Uterus (tissue), 4 donors: Measurements from ENCODE around the gene HIRIP3. TPM values are rescaled to one million over a fixed set of nuclear protein-coding genes. Genes with fewer than 3 reads are reported as not detected.

Source experiments
- DNase-seq, 2 donors: peaks; one replicate each; pipeline ENCODE4 v3.0.0-alpha.2; 2019 to 2020
- H3K27ac ChIP-seq, 2 donors: fragments of 200-600 bp; sonication (generic); 1 replicate in 1 of 2; 2 replicates in 1 of 2; pipeline ENCODE4 v1.5.1; 2016 to 2018
- H3K27me3 ChIP-seq, 2 donors: fragments of 200-600 bp; sonication (generic); one replicate each; pipeline ENCODE4 v1.5.1; 2018 to 2019; ENCODE audit warnings: control low read depth in 1 of 2
- H3K36me3 ChIP-seq, 2 donors: fragments of 200-600 bp; sonication (generic); one replicate each; pipeline ENCODE4 v1.5.1; 2019; ENCODE audit warnings: control low read depth in 1 of 2
- H3K4me1 ChIP-seq, 2 donors: fragments of 200-600 bp; sonication (generic); one replicate each; pipeline ENCODE4 v1.5.1; 2018 to 2019; ENCODE audit warnings: control low read depth in 1 of 2
- H3K4me3 ChIP-seq, 2 donors: fragments of 200-600 bp; sonication (generic); 1 replicate in 1 of 2; 2 replicates in 1 of 2; pipeline ENCODE4 v1.5.1; 2018 to 2019; ENCODE audit warnings: mild to moderate bottlenecking in 1 of 2
- H3K9me3 ChIP-seq, 2 donors: fragments of 200-600 bp; sonication (generic); one replicate each; pipeline ENCODE4 v1.5.1; 2019; ENCODE audit warnings: control low read depth in 1 of 2
- CTCF ChIP-seq, 4 experiments: fragments of 200-600 bp in 2 of 4; fragments of 450-650 bp in 2 of 4; sonication (generic) in 2 of 4; IDR thresholded peaks; one replicate each; pipeline ENCODE4 v1.5.1; 2016 to 2019; ENCODE audit warnings: antibody characterized with exemption in 4 of 4, mild to moderate bottlenecking in 2 of 4, moderate library complexity in 1 of 4
- POLR2A ChIP-seq, 2 donors: fragments of 450-650 bp; IDR thresholded peaks; one replicate each; pipeline ENCODE4 v1.6.1; 2016; ENCODE audit warnings: antibody characterized with exemption in 2 of 2, mild to moderate bottlenecking in 1 of 2, moderate library complexity in 1 of 2
- intact Hi-C: fragments of 100-400 bp; cut with DNase I; formaldehyde crosslinking; loops from one replicate; pipeline ENCODE4 v1.15.1; 2023; ENCODE audit warnings: low total_unique reads
- total RNA-seq, 4 donors: library from RNA; depleted of rRNA in 3 of 4; stranded (reverse); fragments of >200 nt in 3 of 4; gene quantifications; one replicate each; pipeline versions ENCODE4 v1.1.0 to v1.2.4, GENCODE V29; 2014 to 2023
- donor health status: DM: yes; HTN: yes; CAD: no.

HIRIP3 gene
- total RNA-seq, 4 donors from 2014 or later, result 3.8 to 20.4 (median 13.5) TPM

- TF ChIP-seq CTCF (IDR thresholded peaks at IDR 0.05) (no peak), POLR2A (IDR thresholded peaks at IDR 0.05) (no peak)
- no peaks in the 10 kb centered on the region for H3K9me3 ChIP-seq
- DNase-seq, result no peak
- H3K27me3 ChIP-seq, result no peaks in the 10 kb centered on the region
- intact Hi-C loops, result no loop called here
- H3K4me1 ChIP-seq, result peaks cover 0 to 8% of the 10 kb centered on the region in 2 donors
- H3K4me3 ChIP-seq, result no peak overlapping the region
- H3K36me3 ChIP-seq, result no peaks in the 10 kb centered on the region
- H3K27ac ChIP-seq, result no peak overlapping the region
These were observed 3.9 kb downstream of the HIRIP3 start for GRCh38 chr16:29991571-29991904.

GRCh38 chr16:29990883-29991570 is 4.4 kb downstream of the HIRIP3 start:
- H3K27ac ChIP-seq, result no peak overlapping the region
- H3K36me3 ChIP-seq, result no peaks in the 10 kb centered on the region
- intact Hi-C loops, result no loop called here
- no peaks in the 10 kb centered on the region for H3K27me3 ChIP-seq
- TF ChIP-seq POLR2A (IDR thresholded peaks at IDR 0.05), result no peak
- no peak overlapping the region for H3K4me3 ChIP-seq
- no peaks in the 10 kb centered on the region for H3K9me3 ChIP-seq
- no peak for DNase-seq
- H3K4me1 ChIP-seq, result peaks cover 0 to 8% of the 10 kb centered on the region in 2 donors

- H3K9me3 ChIP-seq, result no peaks in the 10 kb centered on the region
- H3K36me3 ChIP-seq, result no peaks in the 10 kb centered on the region
- H3K27me3 ChIP-seq, result no peaks in the 10 kb centered on the region
- DNase-seq, result no peak
- peaks cover 0 to 8% of the 10 kb centered on the region in 2 donors for H3K4me1 ChIP-seq
- intact Hi-C loops, result no loop called here
- TF ChIP-seq POLR2A (IDR thresholded peaks at IDR 0.05), result no peak
- no peak for TF ChIP-seq CTCF (IDR thresholded peaks at IDR 0.05)
- H3K4me3 ChIP-seq, result no peak overlapping the region
- H3K27ac ChIP-seq, result no peak overlapping the region
These were observed 5.4 kb downstream of the HIRIP3 start for GRCh38 chr16:29990034-29990433.

GRCh38 chr16:29989111-29989858 is 6.1 kb downstream of the HIRIP3 start:
- Histone ChIP-seq H3K27me3 (no peaks in the 10 kb centered on the region), H3K4me3 (no peak overlapping the region), H3K9me3 (no peaks in the 10 kb centered on the region), H3K27ac (no peak overlapping the region), H3K4me1 (peaks cover 0 to 1% of the 10 kb centered on the region in 2 donors), H3K36me3 (no peaks in the 10 kb centered on the region)
- intact Hi-C loops, result no loop called here
- TF ChIP-seq POLR2A (IDR thresholded peaks at IDR 0.05) (no peak), CTCF (IDR thresholded peaks at IDR 0.05) (no peak)
- no peak for DNase-seq

- Histone ChIP-seq H3K9me3 (no peaks in the 10 kb centered on the region), H3K27me3 (no peaks in the 10 kb centered on the region), H3K4me3 (no peak overlapping the region), H3K27ac (no peak overlapping the region), H3K36me3 (no peaks in the 10 kb centered on the region), H3K4me1 (no peaks in the 10 kb centered on the region)
- TF ChIP-seq CTCF (IDR thresholded peaks at IDR 0.05) (no peak), POLR2A (IDR thresholded peaks at IDR 0.05) (no peak)
- no peak for DNase-seq
- intact Hi-C loops, result no loop called here
These were observed 6.9 kb downstream of the HIRIP3 start for GRCh38 chr16:29988346-29989075.
